ENCODE data around the gene PTCD1.
A peak's percentile ranks its signal among the peaks of the same experiment; 100 is the strongest.

Gene PTCD1

DNA sequence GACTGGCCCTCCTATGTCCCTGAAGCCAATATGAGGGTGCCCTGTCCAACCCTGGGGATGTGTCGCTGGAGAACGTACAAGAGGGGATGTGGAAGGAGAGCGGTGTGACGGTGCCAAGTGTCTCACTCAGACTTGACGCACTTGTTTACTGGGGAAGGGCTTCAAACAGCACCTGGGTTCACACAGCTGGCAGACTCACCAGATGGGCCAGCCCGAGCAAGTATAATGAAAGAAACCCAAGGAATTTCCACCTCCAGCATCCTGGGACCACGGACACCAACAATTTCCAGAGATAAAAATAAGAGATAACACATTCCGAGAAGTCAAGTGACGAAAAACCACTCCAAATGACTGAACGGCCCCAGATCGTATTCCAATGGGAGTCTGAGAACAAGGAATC, 22.1 kb upstream of the PTCD1 start:
- no peak for FAIRE-seq
- DNase-seq (ENCODE audit: insufficient read length) = no peak
- no peak for TF ChIP-seq TAF1 (IDR thresholded peaks at IDR 0.05; ENCODE audit: borderline replicate concordance, low read depth, low read length)
- no peak for TF ChIP-seq POLR2A (IDR thresholded peaks at IDR 0.05; ENCODE audit: low read depth, low read length)

- no peak for DNase-seq (ENCODE audit: insufficient read length)
- TF ChIP-seq POLR2A (IDR thresholded peaks at IDR 0.05; ENCODE audit: low read depth, low read length) = no peak
- TF ChIP-seq TAF1 (IDR thresholded peaks at IDR 0.05; ENCODE audit: borderline replicate concordance, low read depth, low read length) = no peak
- TF ChIP-seq POLR2AphosphoS5 (IDR thresholded peaks at IDR 0.05; ENCODE audit: low read depth, low read length) = no peak
- FAIRE-seq = peak; percentile 70
Observed at GRCh38 chr7:99459087-99459486, 20.5 kb upstream of the PTCD1 start.

DNA sequence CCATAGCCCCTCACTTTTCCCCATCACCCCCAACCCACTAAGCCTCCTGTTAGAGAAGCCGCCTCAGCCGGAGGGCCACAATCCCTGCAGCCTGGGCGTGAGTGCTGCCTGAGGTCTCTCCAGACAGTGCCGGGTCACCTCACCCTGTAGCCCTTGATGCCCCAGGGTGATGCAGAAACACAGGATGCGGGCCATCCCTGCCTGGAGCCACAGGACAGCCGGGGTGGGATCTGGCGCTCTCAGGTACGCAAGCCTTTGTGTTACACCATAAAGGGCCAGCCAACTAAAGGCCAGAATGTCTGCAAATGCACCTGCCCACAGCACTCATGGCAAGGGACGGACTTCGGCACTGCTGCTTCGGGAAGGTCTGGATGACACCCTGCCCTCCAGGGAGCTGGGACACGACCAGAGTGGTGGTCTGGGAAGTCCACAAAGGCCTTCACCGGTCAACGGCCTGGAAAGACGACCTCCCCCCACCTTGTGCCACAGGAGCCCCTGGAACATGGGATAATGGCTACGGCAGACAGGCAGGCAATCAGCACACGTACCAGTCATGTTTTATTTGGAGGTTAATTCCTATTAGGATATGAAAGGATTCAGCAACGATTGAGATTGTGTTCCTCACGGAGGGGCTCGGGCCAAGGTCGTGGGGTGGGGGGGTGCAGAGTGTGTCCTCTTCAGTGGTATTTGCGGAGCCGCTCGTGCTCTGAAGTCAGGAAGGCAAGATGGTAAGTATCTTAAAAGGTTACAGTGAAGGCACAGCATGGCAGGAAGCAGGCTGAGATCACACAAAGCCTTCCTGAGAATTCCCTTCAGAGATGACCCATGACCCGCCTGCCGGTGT, 19.3 kb upstream of the PTCD1 start:
- no peak for FAIRE-seq
- TF ChIP-seq POLR2A (IDR thresholded peaks at IDR 0.05; ENCODE audit: low read depth, low read length) (peak; percentile 39; the same call in 1 of the 2 replicates), TAF1 (IDR thresholded peaks at IDR 0.05; ENCODE audit: borderline replicate concordance, low read depth, low read length) (no peak)
- DNase-seq (ENCODE audit: insufficient read length) = no peak

DNA sequence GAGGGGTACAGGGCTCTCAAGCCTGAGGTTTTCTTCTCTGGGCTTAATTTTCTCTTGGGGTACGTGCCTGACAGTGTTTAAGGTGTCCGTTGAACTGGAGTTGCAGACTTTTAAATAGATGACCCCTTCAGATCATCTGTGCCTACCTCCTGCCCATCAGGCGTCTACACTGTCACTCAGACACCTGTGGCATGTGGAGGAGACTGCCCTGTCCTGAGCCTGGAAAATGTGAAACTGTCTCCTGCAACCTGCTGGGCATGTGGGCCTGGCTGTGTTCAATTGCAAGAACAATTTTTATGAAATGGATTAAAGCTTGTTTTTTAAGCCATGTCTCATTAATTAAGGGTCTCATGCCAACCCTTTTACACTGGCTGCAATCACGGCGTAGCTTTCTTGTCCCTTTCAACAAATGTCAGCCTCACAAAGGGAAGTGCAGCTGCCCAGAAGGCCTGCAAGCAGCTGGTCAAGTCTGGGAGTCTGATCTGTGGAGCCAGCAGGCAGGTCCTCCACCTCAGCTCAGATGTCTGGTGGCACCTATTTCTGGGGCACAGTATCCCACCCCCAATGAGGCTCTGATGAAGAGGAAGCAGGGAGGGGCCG, 18.6 kb upstream of the PTCD1 start:
- TF ChIP-seq POLR2AphosphoS5 (IDR thresholded peaks at IDR 0.05; ENCODE audit: low read depth, low read length) = no peak
- no peak for TF ChIP-seq POLR2A (IDR thresholded peaks at IDR 0.05; ENCODE audit: low read depth, low read length)
- no peak for TF ChIP-seq TAF1 (IDR thresholded peaks at IDR 0.05; ENCODE audit: borderline replicate concordance, low read depth, low read length)
- FAIRE-seq = no peak
- no peak for DNase-seq (ENCODE audit: insufficient read length)

- DNase-seq (ENCODE audit: insufficient read length) = no peak
Observed at GRCh38 chr7:99456288-99456687, 17.7 kb upstream of the PTCD1 start.

DNA sequence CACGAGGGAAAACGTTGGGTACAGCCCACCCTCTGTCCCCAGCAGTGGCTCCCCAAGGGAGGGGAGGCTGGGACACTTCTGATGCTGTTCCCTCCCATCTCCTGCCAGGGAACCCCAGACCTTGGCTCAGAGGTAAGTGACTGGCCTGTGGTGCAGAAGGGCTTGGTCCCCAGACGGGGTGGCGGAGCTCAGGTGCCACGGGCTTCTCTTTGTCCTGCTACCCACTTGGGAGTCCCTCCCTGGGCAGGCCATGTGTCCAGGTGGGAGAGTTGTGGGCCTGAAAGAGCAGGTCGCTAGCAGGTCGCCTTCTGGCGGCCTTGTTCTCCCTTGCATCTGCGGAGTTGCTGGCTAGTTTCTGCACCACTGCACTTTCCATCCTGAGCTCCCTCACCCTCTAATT, 17.3 kb upstream of the PTCD1 start:
- FAIRE-seq = no peak
- no peak for DNase-seq (ENCODE audit: insufficient read length)
- TF ChIP-seq TAF1 (IDR thresholded peaks at IDR 0.05; ENCODE audit: borderline replicate concordance, low read depth, low read length) (no peak), POLR2A (IDR thresholded peaks at IDR 0.05; ENCODE audit: low read depth, low read length) (no peak), POLR2AphosphoS5 (IDR thresholded peaks at IDR 0.05; ENCODE audit: low read depth, low read length) (no peak)

More at GRCh38 chr7:99456288-99456687, 17.7 kb upstream of the PTCD1 start:
- no peak for FAIRE-seq
- TF ChIP-seq POLR2AphosphoS5 (IDR thresholded peaks at IDR 0.05; ENCODE audit: low read depth, low read length) (no peak), TAF1 (IDR thresholded peaks at IDR 0.05; ENCODE audit: borderline replicate concordance, low read depth, low read length) (no peak), POLR2A (IDR thresholded peaks at IDR 0.05; ENCODE audit: low read depth, low read length) (no peak)

- DNase-seq (ENCODE audit: insufficient read length) (no peak), FAIRE-seq (no peak)
Observed at GRCh38 chr7:99453105-99453504, 14.5 kb upstream of the PTCD1 start.

GRCh38 chr7:99452541-99452940, 13.9 kb upstream of the PTCD1 start:
- DNase-seq (ENCODE audit: insufficient read length) = no peak
- no peak for FAIRE-seq
- TF ChIP-seq TAF1 (IDR thresholded peaks at IDR 0.05; ENCODE audit: borderline replicate concordance, low read depth, low read length) (no peak), POLR2A (IDR thresholded peaks at IDR 0.05; ENCODE audit: low read depth, low read length) (no peak), POLR2AphosphoS5 (IDR thresholded peaks at IDR 0.05; ENCODE audit: low read depth, low read length) (no peak)

More at GRCh38 chr7:99453105-99453504, 14.5 kb upstream of the PTCD1 start:
- TF ChIP-seq POLR2A (IDR thresholded peaks at IDR 0.05; ENCODE audit: low read depth, low read length) (no peak), TAF1 (IDR thresholded peaks at IDR 0.05; ENCODE audit: borderline replicate concordance, low read depth, low read length) (no peak), POLR2AphosphoS5 (IDR thresholded peaks at IDR 0.05; ENCODE audit: low read depth, low read length) (no peak)

- FAIRE-seq (no peak), DNase-seq (ENCODE audit: insufficient read length) (no peak)
- no peak for TF ChIP-seq TAF1 (IDR thresholded peaks at IDR 0.05; ENCODE audit: borderline replicate concordance, low read depth, low read length)
- no peak for TF ChIP-seq POLR2A (IDR thresholded peaks at IDR 0.05; ENCODE audit: low read depth, low read length)
- TF ChIP-seq POLR2AphosphoS5 (IDR thresholded peaks at IDR 0.05; ENCODE audit: low read depth, low read length) = no peak
Observed at GRCh38 chr7:99451936-99452335, 13.3 kb upstream of the PTCD1 start.

DNA sequence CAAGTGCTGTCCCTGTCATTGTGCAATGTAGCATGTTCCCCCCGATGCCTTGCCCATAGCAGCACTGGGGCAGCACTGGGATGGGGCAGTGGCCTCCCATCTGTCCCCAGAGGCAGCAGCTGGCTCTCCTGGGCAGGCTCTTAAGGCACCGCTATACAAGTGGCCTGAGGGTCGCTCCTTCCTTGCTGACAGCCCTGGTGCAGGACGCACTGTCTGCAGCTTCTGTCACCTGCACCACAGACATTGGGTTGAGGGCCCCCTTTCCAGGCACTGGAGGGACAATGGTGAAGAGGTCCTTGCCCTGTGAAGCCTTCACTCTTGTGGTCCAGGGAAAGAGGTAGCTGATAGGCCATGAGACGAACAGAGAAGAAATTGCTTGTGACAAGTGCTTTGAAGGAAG, 10.7 kb upstream of the PTCD1 start:
- no peak for TF ChIP-seq TAF1 (IDR thresholded peaks at IDR 0.05; ENCODE audit: borderline replicate concordance, low read depth, low read length)
- TF ChIP-seq POLR2AphosphoS5 (IDR thresholded peaks at IDR 0.05; ENCODE audit: low read depth, low read length) = no peak
- TF ChIP-seq POLR2A (IDR thresholded peaks at IDR 0.05; ENCODE audit: low read depth, low read length) = no peak
- no peak for DNase-seq (ENCODE audit: insufficient read length)
- FAIRE-seq = no peak

DNA sequence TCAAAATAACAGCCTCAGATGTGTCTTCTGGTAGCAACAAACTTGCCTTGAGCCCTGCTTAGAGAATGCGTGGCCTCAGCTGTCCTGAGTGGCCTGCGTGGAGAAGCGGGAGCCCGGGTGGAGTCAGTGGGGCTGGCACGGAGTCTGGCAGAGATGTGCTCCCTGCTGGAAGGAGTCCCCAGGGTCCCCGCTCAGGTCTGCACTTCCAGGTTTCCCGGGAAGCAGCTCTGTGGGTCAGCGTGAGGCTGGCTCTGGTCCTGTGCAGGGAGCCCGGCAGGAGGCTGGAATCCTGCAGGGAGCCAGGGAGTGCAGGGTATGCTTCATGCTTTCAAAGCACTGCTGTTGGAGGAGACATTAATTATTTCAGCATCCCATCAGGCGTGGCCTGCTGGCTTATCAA, 10.3 kb upstream of the PTCD1 start:
- DNase-seq (ENCODE audit: insufficient read length) = no peak
- FAIRE-seq = no peak
- no peak for TF ChIP-seq TAF1 (IDR thresholded peaks at IDR 0.05; ENCODE audit: borderline replicate concordance, low read depth, low read length)
- TF ChIP-seq POLR2AphosphoS5 (IDR thresholded peaks at IDR 0.05; ENCODE audit: low read depth, low read length) = no peak
- no peak for TF ChIP-seq POLR2A (IDR thresholded peaks at IDR 0.05; ENCODE audit: low read depth, low read length)

DNA sequence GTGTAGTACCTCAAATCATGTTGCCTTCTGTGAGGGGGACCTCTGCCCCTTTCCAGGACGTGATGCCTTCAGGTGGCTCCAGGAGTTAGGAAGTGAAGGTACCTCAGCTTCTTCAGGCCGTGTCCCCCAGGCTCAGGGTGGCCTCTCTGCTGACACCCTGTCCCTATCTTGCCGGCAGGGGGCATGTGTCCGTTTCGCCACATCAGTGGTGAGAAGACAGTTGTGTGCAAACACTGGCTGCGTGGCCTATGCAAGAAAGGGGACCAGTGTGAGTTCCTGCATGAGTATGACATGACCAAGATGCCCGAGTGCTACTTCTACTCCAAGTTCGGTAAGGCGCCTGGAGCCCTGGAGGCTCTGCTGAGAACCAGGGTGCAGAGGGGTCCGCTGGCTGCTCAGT, 9.3 kb upstream of the PTCD1 start:
- TF ChIP-seq POLR2AphosphoS5 (IDR thresholded peaks at IDR 0.05; ENCODE audit: low read depth, low read length) (no peak), TAF1 (IDR thresholded peaks at IDR 0.05; ENCODE audit: borderline replicate concordance, low read depth, low read length) (no peak), POLR2A (IDR thresholded peaks at IDR 0.05; ENCODE audit: low read depth, low read length) (no peak)
- FAIRE-seq (no peak), DNase-seq (ENCODE audit: insufficient read length) (no peak)
